PC-9 (cell line): ENCODE data around the gene BHLHE40. TPM values are rescaled to one million over a fixed set of nuclear protein-coding genes. Genes with fewer than 3 reads are reported as not detected.

Experiments
- BruUV-seq: library from RNA; stranded (reverse); fragments of 400-500 nt; replicated peaks from 2 replicates; lab custom pipeline; 2021; lab: Mats Ljungman, UMichigan
- CTCF ChIA-PET: fragments of 300-600 bp; sonication (Branson Sonifier 250); formaldehyde crosslinking; loops from one replicate; lab custom pipeline; 2022; ENCODE audit warnings: antibody characterized with exemption; lab: Charles Lee
- POLR2A ChIA-PET: fragments of 300-600 bp; sonication (Branson Sonifier 250); formaldehyde crosslinking; loops from one replicate; lab custom pipeline; 2022; ENCODE audit warnings: antibody characterized with exemption; ENCODE audit not compliant: unreplicated experiment; lab: Charles Lee
- DNase-seq, 2 experiments: peaks; one replicate each; pipeline versions ENCODE4 v3.0.0 to v3.0.0-alpha.2; 2015 to 2022; ENCODE audit warnings: mixed read lengths in 1 of 2
- H2AFZ ChIP-seq: fragments of 200-600 bp; sonication (generic); 2 replicates; pipeline ENCODE4 v1.8.1; 2017; ENCODE audit warnings: antibody characterized with exemption
- H3F3A ChIP-seq: fragments of 200-600 bp; sonication (generic); 2 replicates; pipeline ENCODE4 v1.8.1; 2017; ENCODE audit warnings: antibody characterized with exemption, mild to moderate bottlenecking, low read depth; ENCODE audit not compliant: insufficient read depth
- H3K27ac ChIP-seq: fragments of 200-600 bp; sonication (generic); 2 replicates; pipeline ENCODE4 v1.6.1; 2016; ENCODE audit warnings: mixed run types
- H3K27me3 ChIP-seq: fragments of 200-600 bp; sonication (generic); 2 replicates; pipeline ENCODE4 v1.6.1; 2016; ENCODE audit warnings: low read depth, mixed run types; ENCODE audit not compliant: insufficient read depth
- H3K36me3 ChIP-seq: fragments of 200-600 bp; sonication (generic); 2 replicates; pipeline ENCODE4 v1.6.1; 2016; ENCODE audit warnings: low read depth, mixed run types
- H3K4me1 ChIP-seq: fragments of 200-600 bp; sonication (generic); replicated peaks from 2 replicates; pipeline ENCODE4 v1.6.1; 2016; ENCODE audit warnings: mixed run types; ENCODE audit not compliant: insufficient read depth
- H3K4me2 ChIP-seq: fragments of 200-600 bp; sonication (generic); 2 replicates; pipeline ENCODE4 v1.6.1; 2017; ENCODE audit warnings: mixed run types
- H3K4me3 ChIP-seq: fragments of 200-600 bp; sonication (generic); 2 replicates; pipeline ENCODE4 v1.6.1; 2016; ENCODE audit warnings: mixed run types
- H3K79me2 ChIP-seq: fragments of 200-600 bp; sonication (generic); 2 replicates; pipeline ENCODE4 v1.6.1; 2017; ENCODE audit warnings: low read depth, mixed run types
- H3K9me2 ChIP-seq: fragments of 200-600 bp; sonication (generic); 2 replicates; pipeline ENCODE4 v1.8.1; 2017; ENCODE audit warnings: mild to moderate bottlenecking; ENCODE audit not compliant: insufficient read depth
- H3K9me3 ChIP-seq: fragments of 200-600 bp; sonication (generic); 2 replicates; pipeline ENCODE4 v1.8.1; 2016; ENCODE audit warnings: low read depth; ENCODE audit not compliant: insufficient read depth
- H4K20me1 ChIP-seq: fragments of 200-600 bp; sonication (generic); 2 replicates; pipeline ENCODE4 v1.8.1; 2017; ENCODE audit not compliant: insufficient read depth
- EZH2 ChIP-seq: fragments of 200-600 bp; sonication (generic); IDR thresholded peaks from 2 replicates; pipeline ENCODE4 v1.8.0; 2017; ENCODE audit warnings: antibody characterized with exemption, low read depth
- intact Hi-C: fragments of 100-400 bp; cut with micrococcal nuclease; formaldehyde crosslinking; loops from one replicate; pipeline ENCODE4 v1.10.0; 2022; ENCODE audit not compliant: unreplicated experiment
- total RNA-seq: library from RNA; stranded (reverse); gene quantifications from 2 replicates; pipeline ENCODE4 v1.2.3, GENCODE V29; 2021
- TF ChIP-seq, protein P1 (sequence below): fragments of 200-600 bp; sonication (generic); conservative IDR thresholded peaks from 2 replicates; pipeline ENCODE4 v1.6.1; 2017; ENCODE audit warnings: mixed run types, antibody characterized with exemption, mild to moderate bottlenecking, moderate library complexity

The BHLHE40 gene
- total RNA-seq, 1 experiment from 2014 or later = 45.5 TPM

DNA sequence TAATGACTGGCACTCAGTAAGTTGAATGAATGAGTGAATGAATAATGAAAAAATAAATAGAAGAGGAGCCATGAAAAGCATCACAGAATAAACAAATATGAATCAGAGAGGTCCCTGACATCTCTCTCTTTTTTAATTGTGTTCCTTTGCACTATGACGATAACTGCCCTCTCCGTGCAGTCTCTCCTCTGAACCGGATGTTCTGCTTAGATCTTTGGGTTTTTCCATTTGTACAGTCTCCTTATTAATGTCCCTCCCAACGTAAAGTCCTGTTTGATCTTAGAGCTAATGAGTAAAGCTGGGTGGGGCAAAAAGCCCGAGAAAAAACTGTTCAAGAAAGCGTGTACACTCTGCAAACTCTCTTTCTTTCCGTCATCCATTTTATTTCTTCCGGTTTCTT is 28.3 kb upstream of the BHLHE40 start:
- Histone ChIP-seq H3K4me3 (no peak overlapping the region), H3F3A (no peaks in the 10 kb centered on the region), H3K36me3 (no peaks in the 10 kb centered on the region), H3K27ac (no peak overlapping the region), H3K9me2 (no peaks in the 10 kb centered on the region), H2AFZ (no peak overlapping the region), H3K27me3 (no peaks in the 10 kb centered on the region), H3K79me2 (no peaks in the 10 kb centered on the region), H3K4me2 (no peak overlapping the region), H4K20me1 (no peaks in the 10 kb centered on the region), H3K9me3 (no peaks in the 10 kb centered on the region), H3K4me1 (no peaks in the 10 kb centered on the region)
- ChIA-PET POLR2A (no interaction called here), CTCF (no interaction called here)
- TF ChIP-seq EZH2 = no peak
- TF ChIP-seq, protein P1, sequence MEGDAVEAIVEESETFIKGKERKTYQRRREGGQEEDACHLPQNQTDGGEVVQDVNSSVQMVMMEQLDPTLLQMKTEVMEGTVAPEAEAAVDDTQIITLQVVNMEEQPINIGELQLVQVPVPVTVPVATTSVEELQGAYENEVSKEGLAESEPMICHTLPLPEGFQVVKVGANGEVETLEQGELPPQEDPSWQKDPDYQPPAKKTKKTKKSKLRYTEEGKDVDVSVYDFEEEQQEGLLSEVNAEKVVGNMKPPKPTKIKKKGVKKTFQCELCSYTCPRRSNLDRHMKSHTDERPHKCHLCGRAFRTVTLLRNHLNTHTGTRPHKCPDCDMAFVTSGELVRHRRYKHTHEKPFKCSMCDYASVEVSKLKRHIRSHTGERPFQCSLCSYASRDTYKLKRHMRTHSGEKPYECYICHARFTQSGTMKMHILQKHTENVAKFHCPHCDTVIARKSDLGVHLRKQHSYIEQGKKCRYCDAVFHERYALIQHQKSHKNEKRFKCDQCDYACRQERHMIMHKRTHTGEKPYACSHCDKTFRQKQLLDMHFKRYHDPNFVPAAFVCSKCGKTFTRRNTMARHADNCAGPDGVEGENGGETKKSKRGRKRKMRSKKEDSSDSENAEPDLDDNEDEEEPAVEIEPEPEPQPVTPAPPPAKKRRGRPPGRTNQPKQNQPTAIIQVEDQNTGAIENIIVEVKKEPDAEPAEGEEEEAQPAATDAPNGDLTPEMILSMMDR = no peak
- intact Hi-C loops = no loop called here
- DNase-seq = no peak
- BruUV-seq = no TSS peak

DNA sequence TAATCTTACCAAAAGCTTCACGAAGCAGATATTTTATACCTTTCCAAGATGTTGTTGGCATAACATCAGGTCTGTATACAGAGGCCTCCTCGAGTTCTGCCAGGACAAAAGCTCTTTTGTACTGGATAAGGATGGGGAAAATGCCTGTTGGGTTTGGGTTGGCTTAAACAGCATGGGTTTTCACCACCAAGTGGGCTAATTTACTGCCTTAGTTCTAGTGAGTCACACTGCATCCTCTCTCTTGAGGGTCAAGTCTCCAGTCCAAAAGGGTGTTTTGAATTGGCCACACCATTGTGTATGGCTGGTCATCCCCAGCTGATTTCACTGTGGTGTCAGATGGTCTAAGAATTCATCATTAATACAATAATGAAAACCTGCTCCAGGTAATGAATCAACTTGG is 26.1 kb upstream of the BHLHE40 start:
- intact Hi-C loops = no loop called here

DNA sequence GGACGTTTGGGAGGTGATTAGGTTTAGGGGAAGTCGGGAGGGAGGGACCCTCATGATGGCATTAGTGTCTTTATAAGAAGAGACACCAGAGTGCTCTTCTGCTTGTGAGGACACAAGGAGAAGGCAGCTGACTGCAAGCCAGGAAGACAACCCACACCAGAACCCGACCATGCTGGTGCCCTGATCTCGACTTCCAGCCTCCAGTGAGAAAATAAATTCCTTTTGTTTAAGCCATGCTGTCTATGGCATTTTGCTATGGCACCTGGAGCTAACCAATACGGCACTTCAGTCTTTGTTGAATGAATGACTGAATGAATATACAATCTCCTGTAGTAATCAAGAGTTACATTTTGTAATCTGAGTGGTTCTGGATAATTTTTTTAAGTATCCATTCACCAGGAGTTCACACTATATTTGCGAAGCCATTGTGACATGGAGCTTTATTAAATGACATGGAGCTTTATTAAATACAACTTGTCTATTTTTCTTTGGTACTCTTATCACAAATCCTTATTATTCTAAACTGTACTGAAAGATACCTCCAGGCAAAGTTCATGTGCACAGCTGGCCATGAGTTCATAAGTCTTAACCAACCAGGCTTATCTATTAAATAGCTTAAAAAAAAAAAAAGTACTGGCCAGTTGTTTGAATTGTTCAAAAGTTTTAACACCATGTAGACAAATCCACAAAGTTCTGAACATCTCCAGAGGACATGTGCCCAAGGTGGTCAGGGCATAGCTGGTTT is 24.8 kb upstream of the BHLHE40 start:
- Histone ChIP-seq H2AFZ (no peak overlapping the region), H3F3A (no peaks in the 10 kb centered on the region), H3K9me3 (no peaks in the 10 kb centered on the region), H3K4me3 (no peak overlapping the region), H3K79me2 (no peaks in the 10 kb centered on the region), H3K36me3 (no peaks in the 10 kb centered on the region), H3K4me1 (no peaks in the 10 kb centered on the region), H4K20me1 (no peaks in the 10 kb centered on the region), H3K27ac (no peak overlapping the region), H3K4me2 (no peak overlapping the region), H3K9me2 (no peaks in the 10 kb centered on the region), H3K27me3 (no peaks in the 10 kb centered on the region)
- no peak for DNase-seq
- TF ChIP-seq, protein P1 = no peak
- no peak for TF ChIP-seq EZH2
- BruUV-seq = no TSS peak
- CTCF ChIA-PET = no interaction called here
- intact Hi-C loops = no loop called here
- POLR2A ChIA-PET = interaction anchor here (0.6 kb wide), 3 partner anchors 31 to 116 kb away, joined by 3 to 5 read pairs (median 4); no protein-coding TSS in a partner anchor

More for the DNA sequence above, 26.1 kb upstream of the BHLHE40 start:
- H3K4me1 ChIP-seq = no peaks in the 10 kb centered on the region
- no peak for DNase-seq
- no peaks in the 10 kb centered on the region for H3F3A ChIP-seq
- BruUV-seq = no TSS peak
- H3K79me2 ChIP-seq = no peaks in the 10 kb centered on the region
- no peaks in the 10 kb centered on the region for H3K27me3 ChIP-seq
- H3K4me2 ChIP-seq = no peak overlapping the region
- TF ChIP-seq EZH2 = no peak
- TF ChIP-seq, protein P1 = no peak
- H3K36me3 ChIP-seq = no peaks in the 10 kb centered on the region
- no peaks in the 10 kb centered on the region for H3K9me2 ChIP-seq
- ChIA-PET CTCF (no interaction called here), POLR2A (no interaction called here)
- H3K27ac ChIP-seq = no peak overlapping the region
- no peak overlapping the region for H3K4me3 ChIP-seq
- H2AFZ ChIP-seq = no peak overlapping the region
- no peaks in the 10 kb centered on the region for H3K9me3 ChIP-seq
- no peaks in the 10 kb centered on the region for H4K20me1 ChIP-seq
